ENCODE results near the gene PHLDB3.
A peak's percentile ranks its signal among the peaks of the same experiment; 100 is the strongest.

PHLDB3 gene

GRCh38 chr19:43496960-43497359 is 7.6 kb downstream of the PHLDB3 start:
- DNase-seq: no peak

- DNase-seq: no peak
Measured at GRCh38 chr19:43495082-43495481, 9.5 kb downstream of the PHLDB3 start.

GRCh38 chr19:43490759-43491158 is 13.8 kb downstream of the PHLDB3 start:
- no peak for DNase-seq

- DNase-seq: no peak
Measured at GRCh38 chr19:43489979-43490599, 14.5 kb downstream of the PHLDB3 start.

- DNase-seq: no peak
Measured at GRCh38 chr19:43489310-43489709, 15.2 kb downstream of the PHLDB3 start.

- DNase-seq: no peak
Measured at GRCh38 chr19:43488179-43488578, 16.4 kb downstream of the PHLDB3 start.

GRCh38 chr19:43486412-43486811 is 18.1 kb downstream of the PHLDB3 start:
- no peak for DNase-seq

GRCh38 chr19:43485951-43486350 is 18.6 kb downstream of the PHLDB3 start:
- no peak for DNase-seq

- no peak for DNase-seq
Measured at GRCh38 chr19:43483281-43483680, 21.3 kb downstream of the PHLDB3 start.

- DNase-seq: no peak
Measured at GRCh38 chr19:43482193-43482592, 22.4 kb downstream of the PHLDB3 start.

- no peak for DNase-seq
Measured at GRCh38 chr19:43481701-43482100, 22.8 kb downstream of the PHLDB3 start.

GRCh38 chr19:43480574-43480973 is 24.0 kb downstream of the PHLDB3 start:
- no peak for DNase-seq

- DNase-seq: no peak
Measured at GRCh38 chr19:43479961-43480561, 24.5 kb downstream of the PHLDB3 start.

- no peak for DNase-seq
Measured at GRCh38 chr19:43479226-43479625, 25.3 kb downstream of the PHLDB3 start.

- DNase-seq: no peak
Measured at GRCh38 chr19:43478323-43478722, 26.2 kb downstream of the PHLDB3 start.

- peak; percentile 6 for DNase-seq
Measured at GRCh38 chr19:43476606-43477005, 27.9 kb downstream of the PHLDB3 start.

- DNase-seq: peak; percentile 75
Measured at GRCh38 chr19:43474986-43475705, 29.4 kb downstream of the PHLDB3 start.

GRCh38 chr19:43474487-43474886 is 30.1 kb downstream of the PHLDB3 start:
- DNase-seq: no peak

- no peak for DNase-seq
Measured at GRCh38 chr19:43471091-43471490, 33.5 kb downstream of the PHLDB3 start.

GRCh38 chr19:43470288-43470687 is 34.3 kb downstream of the PHLDB3 start:
- DNase-seq: no peak

GRCh38 chr19:43469160-43469480 is 35.4 kb downstream of the PHLDB3 start:
- no peak for DNase-seq

- no peak for DNase-seq
Measured at GRCh38 chr19:43468354-43469159, 36.0 kb downstream of the PHLDB3 start.

GRCh38 chr19:43467730-43468129 is 36.8 kb downstream of the PHLDB3 start:
- DNase-seq: no peak

- no peak for DNase-seq
Measured at GRCh38 chr19:43467276-43467675, 37.3 kb downstream of the PHLDB3 start.

Data from kidney glomerular epithelial cell (primary cell).